ENCODE results near the gene POLR1B. TPM values are rescaled to one million over a fixed set of nuclear protein-coding genes. Genes with fewer than 3 reads are reported as not detected.

POLR1B gene
- total RNA-seq, 1 experiment from 2014 or later: 83.6 TPM

GRCh38 chr2:112493858-112494648 is 48.2 kb upstream of the POLR1B start:
- Histone ChIP-seq H3K79me1 (ENCODE audit: insufficient read depth, low read depth, low read length, poor library complexity, severe bottlenecking) (peaks cover 5% of the 10 kb centered on the region), H3K9me3 (ENCODE audit: control insufficient read depth, low read depth, low read length) (no peaks in the 10 kb centered on the region), H3K27ac (ENCODE audit: insufficient read length, low read depth, low read length) (no peak overlapping the region), H3K23ac (ENCODE audit: insufficient read length, low read depth, low read length) (no peak overlapping the region), H3K23me2 (ENCODE audit: insufficient read length, low read depth, low read length, poor library complexity, severe bottlenecking) (no peaks in the 10 kb centered on the region), H2BK20ac (ENCODE audit: low read depth, low read length, poor library complexity, severe bottlenecking) (no peak overlapping the region), H4K8ac (replicated peaks; ENCODE audit: insufficient read length, low read depth, low read length) (no peak overlapping the region), H2AFZ (ENCODE audit: low read length) (no peak overlapping the region), H4K91ac (ENCODE audit: insufficient read length, low read depth, low read length) (no peak overlapping the region), H4K20me1 (ENCODE audit: control insufficient read depth, insufficient read depth, insufficient read length) (no peaks in the 10 kb centered on the region), H2AK5ac (ENCODE audit: insufficient read length, low read length) (no peak overlapping the region), H2BK120ac (ENCODE audit: low read depth, low read length, poor library complexity, severe bottlenecking) (no peak overlapping the region), H3K9ac (ENCODE audit: extremely low read depth, insufficient read length, low read length) (no peak overlapping the region), H2BK12ac (ENCODE audit: insufficient read length, low read depth, low read length) (no peak overlapping the region), H3K14ac (ENCODE audit: insufficient read depth, low read length) (no peak overlapping the region), H3K27me3 (ENCODE audit: insufficient read depth, low read length) (no peaks in the 10 kb centered on the region), H2BK15ac (ENCODE audit: low read depth, low read length) (no peak overlapping the region), H3K18ac (ENCODE audit: insufficient read length, low read depth, low read length) (no peak overlapping the region), H4K5ac (ENCODE audit: insufficient read length, low read depth, low read length) (no peak overlapping the region), H3K4me2 (ENCODE audit: insufficient read depth, insufficient read length, low read length) (no peak overlapping the region), H3K4ac (ENCODE audit: low read depth, low read length) (no peak overlapping the region), H3T11ph (ENCODE audit: low read length) (no peak overlapping the region), H3K79me2 (ENCODE audit: insufficient read depth, low read length) (no peaks in the 10 kb centered on the region), H3K56ac (ENCODE audit: insufficient read length, low read depth, low read length) (no peak overlapping the region), H2BK5ac (ENCODE audit: insufficient read length, low read length) (no peak overlapping the region), H3K4me1 (ENCODE audit: insufficient read depth, low read length) (no peaks in the 10 kb centered on the region)
- no peak overlapping the region for H3K4me3 Mint-ChIP-seq
- WGBS (ENCODE audit: extremely low coverage, insufficient read length, low lambda C conversion rate): no CpG with 5 or more reads among the region's 9 CpGs
- no peak for DNase-seq
- peaks cover 0 to 5% of the 10 kb centered on the region in 2 experiments; a peak in 2 of 4 replicates for H3K4me1 Mint-ChIP-seq
- H3K9me3 Mint-ChIP-seq: no peaks in the 10 kb centered on the region
- no peaks in the 10 kb centered on the region for H3K27me3 Mint-ChIP-seq (ENCODE audit: low read depth)
- H3K36me3 Mint-ChIP-seq (ENCODE audit: insufficient read depth in 1 of 3, low read depth in 3 of 3): peaks cover 5 to 18% (median 18%) of the 10 kb centered on the region in 3 experiments; a peak in 6 of 7 replicates
- no peak overlapping the region for H3K27ac Mint-ChIP-seq
- TF ChIP-seq CTCF (conservative IDR thresholded peaks at IDR 0.05): no peak

Measured in H9 (cell line).